Gastrocnemius medialis (tissue), 4 donors: ENCODE results near the gene XKR8.

Source experiments
- POLR2A ChIP-seq, 2 donors: fragments of 450-650 bp; IDR thresholded peaks; one replicate each; pipeline ENCODE4 v1.6.1; 2017; ENCODE audit warnings: antibody characterized with exemption in 2 of 2, mild to moderate bottlenecking in 2 of 2, moderate library complexity in 2 of 2
- TF ChIP-seq, protein P1 (sequence below), 5 experiments: fragments of 450-650 bp in 3 of 5; fragments of 200-600 bp in 2 of 5; sonication (generic) in 2 of 5; IDR thresholded peaks in 4 of 5; conservative IDR thresholded peaks in 1 of 5; 1 replicate in 4 of 5; 2 replicates in 1 of 5; pipeline ENCODE4 v1.5.1; 2016 to 2019; ENCODE audit warnings: antibody characterized with exemption in 5 of 5, mild to moderate bottlenecking in 3 of 5, moderate library complexity in 3 of 5

GRCh38 chr1:27999055-27999454, 39.3 kb downstream of the XKR8 start:
- TF ChIP-seq, protein P1, sequence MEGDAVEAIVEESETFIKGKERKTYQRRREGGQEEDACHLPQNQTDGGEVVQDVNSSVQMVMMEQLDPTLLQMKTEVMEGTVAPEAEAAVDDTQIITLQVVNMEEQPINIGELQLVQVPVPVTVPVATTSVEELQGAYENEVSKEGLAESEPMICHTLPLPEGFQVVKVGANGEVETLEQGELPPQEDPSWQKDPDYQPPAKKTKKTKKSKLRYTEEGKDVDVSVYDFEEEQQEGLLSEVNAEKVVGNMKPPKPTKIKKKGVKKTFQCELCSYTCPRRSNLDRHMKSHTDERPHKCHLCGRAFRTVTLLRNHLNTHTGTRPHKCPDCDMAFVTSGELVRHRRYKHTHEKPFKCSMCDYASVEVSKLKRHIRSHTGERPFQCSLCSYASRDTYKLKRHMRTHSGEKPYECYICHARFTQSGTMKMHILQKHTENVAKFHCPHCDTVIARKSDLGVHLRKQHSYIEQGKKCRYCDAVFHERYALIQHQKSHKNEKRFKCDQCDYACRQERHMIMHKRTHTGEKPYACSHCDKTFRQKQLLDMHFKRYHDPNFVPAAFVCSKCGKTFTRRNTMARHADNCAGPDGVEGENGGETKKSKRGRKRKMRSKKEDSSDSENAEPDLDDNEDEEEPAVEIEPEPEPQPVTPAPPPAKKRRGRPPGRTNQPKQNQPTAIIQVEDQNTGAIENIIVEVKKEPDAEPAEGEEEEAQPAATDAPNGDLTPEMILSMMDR (IDR thresholded peaks at IDR 0.05 in 4 of 5, conservative IDR thresholded peaks at IDR 0.05 in 1 of 5), result no peak
- TF ChIP-seq POLR2A (IDR thresholded peaks at IDR 0.05), result no peak
